Peyer's patch (tissue), 4 donors: ENCODE results near the gene ANKRD65. TPM values are rescaled to one million over a fixed set of nuclear protein-coding genes. Genes with fewer than 3 reads are reported as not detected.
"Not testable (repeated sequence)": the region's sequence is repeated elsewhere in the genome, so short reads cannot be mapped to it uniquely, and the experiment has no call there.

ENCODE experiments used
- DNase-seq, 3 donors: peaks; one replicate each; pipeline ENCODE4 v3.0.0-alpha.2; 2017 to 2019
- H3K27ac ChIP-seq, 4 donors: fragments of 200-600 bp; sonication (generic); one replicate each; pipeline ENCODE4 v1.5.1; 2016 to 2019
- H3K27me3 ChIP-seq, 2 donors: fragments of 200-600 bp; sonication (generic); one replicate each; pipeline ENCODE4 v1.5.1; 2019
- H3K36me3 ChIP-seq, 3 donors: fragments of 200-600 bp; sonication (generic); one replicate each; pipeline ENCODE4 v1.5.1; 2016 to 2019
- H3K4me1 ChIP-seq, 4 donors: fragments of 200-600 bp; sonication (generic); one replicate each; pipeline ENCODE4 v1.5.1; 2016 to 2019
- H3K4me3 ChIP-seq, 4 donors: fragments of 200-600 bp; sonication (generic); 1 replicate in 3 of 4; 2 replicates in 1 of 4; pipeline ENCODE4 v1.5.1; 2016 to 2019; ENCODE audit warnings: mild to moderate bottlenecking in 1 of 4
- H3K9me3 ChIP-seq, 4 donors: fragments of 200-600 bp; sonication (generic); one replicate each; pipeline ENCODE4 v1.5.1; 2016 to 2019; ENCODE audit warnings: mild to moderate bottlenecking in 1 of 4
- POLR2A ChIP-seq, 2 donors: fragments of 450-650 bp; IDR thresholded peaks; one replicate each; pipeline ENCODE4 v1.5.1; 2017; ENCODE audit warnings: antibody characterized with exemption in 2 of 2, mild to moderate bottlenecking in 2 of 2, moderate library complexity in 2 of 2
- total RNA-seq, 4 donors: library from RNA; depleted of rRNA; stranded (reverse); fragments of >200 nt; gene quantifications; one replicate each; pipeline ENCODE4 v1.1.0, GENCODE V29; 2016
- TF ChIP-seq, protein P1 (sequence below), 6 experiments: fragments of 450-650 bp in 4 of 6; fragments of 200-600 bp in 2 of 6; sonication (generic) in 1 of 6; IDR thresholded peaks; one replicate each; pipeline ENCODE4 v1.5.1; 2017 to 2019; ENCODE audit warnings: antibody characterized with exemption in 6 of 6, mild to moderate bottlenecking in 3 of 6, moderate library complexity in 1 of 6

ANKRD65 gene
- total RNA-seq, 4 donors from 2014 or later, result 0.54 to 11.6 (median 2.0) TPM

DNA sequence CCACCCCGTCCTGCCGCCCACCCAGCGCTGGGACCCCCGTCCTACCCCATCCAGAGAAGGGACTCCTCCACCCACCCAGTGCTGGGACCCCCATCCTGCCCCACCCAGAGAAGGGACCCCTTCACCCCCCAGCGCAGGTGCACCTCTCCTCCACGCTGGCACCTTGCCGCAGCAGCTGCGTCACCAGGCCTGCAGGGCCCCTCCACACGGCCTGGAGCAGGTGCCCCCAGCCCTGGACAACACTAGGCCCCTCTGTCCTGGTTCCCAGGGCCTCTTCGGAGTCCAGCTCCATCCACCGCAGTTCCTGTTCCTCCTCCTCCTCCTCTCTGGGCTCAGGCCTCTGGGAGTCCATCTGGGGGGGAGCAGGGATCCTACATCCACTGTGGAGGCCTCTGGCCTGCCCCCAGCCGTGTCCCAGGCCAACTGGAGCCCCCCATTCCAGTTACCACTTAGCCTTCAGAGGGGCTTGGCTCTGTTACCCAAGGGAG is 378 bp downstream of the ANKRD65 start:
- peak overlapping the region in 3 of 4 donors; percentile 22 to 41 (median 39) for H3K4me3 ChIP-seq
- H3K27me3 ChIP-seq, result no peaks in the 10 kb centered on the region
- peak overlapping the region in 1 of 4 donors; percentile 49 for H3K27ac ChIP-seq
- no peak for DNase-seq
- TF ChIP-seq, protein P1, sequence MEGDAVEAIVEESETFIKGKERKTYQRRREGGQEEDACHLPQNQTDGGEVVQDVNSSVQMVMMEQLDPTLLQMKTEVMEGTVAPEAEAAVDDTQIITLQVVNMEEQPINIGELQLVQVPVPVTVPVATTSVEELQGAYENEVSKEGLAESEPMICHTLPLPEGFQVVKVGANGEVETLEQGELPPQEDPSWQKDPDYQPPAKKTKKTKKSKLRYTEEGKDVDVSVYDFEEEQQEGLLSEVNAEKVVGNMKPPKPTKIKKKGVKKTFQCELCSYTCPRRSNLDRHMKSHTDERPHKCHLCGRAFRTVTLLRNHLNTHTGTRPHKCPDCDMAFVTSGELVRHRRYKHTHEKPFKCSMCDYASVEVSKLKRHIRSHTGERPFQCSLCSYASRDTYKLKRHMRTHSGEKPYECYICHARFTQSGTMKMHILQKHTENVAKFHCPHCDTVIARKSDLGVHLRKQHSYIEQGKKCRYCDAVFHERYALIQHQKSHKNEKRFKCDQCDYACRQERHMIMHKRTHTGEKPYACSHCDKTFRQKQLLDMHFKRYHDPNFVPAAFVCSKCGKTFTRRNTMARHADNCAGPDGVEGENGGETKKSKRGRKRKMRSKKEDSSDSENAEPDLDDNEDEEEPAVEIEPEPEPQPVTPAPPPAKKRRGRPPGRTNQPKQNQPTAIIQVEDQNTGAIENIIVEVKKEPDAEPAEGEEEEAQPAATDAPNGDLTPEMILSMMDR (IDR thresholded peaks at IDR 0.05), result no peak
- TF ChIP-seq POLR2A (IDR thresholded peaks at IDR 0.05), result no peak
- peaks cover 0 to 16% (median 4%) of the 10 kb centered on the region in 4 donors for H3K4me1 ChIP-seq
- no peaks in the 10 kb centered on the region for H3K36me3 ChIP-seq
- no peaks in the 10 kb centered on the region for H3K9me3 ChIP-seq

DNA sequence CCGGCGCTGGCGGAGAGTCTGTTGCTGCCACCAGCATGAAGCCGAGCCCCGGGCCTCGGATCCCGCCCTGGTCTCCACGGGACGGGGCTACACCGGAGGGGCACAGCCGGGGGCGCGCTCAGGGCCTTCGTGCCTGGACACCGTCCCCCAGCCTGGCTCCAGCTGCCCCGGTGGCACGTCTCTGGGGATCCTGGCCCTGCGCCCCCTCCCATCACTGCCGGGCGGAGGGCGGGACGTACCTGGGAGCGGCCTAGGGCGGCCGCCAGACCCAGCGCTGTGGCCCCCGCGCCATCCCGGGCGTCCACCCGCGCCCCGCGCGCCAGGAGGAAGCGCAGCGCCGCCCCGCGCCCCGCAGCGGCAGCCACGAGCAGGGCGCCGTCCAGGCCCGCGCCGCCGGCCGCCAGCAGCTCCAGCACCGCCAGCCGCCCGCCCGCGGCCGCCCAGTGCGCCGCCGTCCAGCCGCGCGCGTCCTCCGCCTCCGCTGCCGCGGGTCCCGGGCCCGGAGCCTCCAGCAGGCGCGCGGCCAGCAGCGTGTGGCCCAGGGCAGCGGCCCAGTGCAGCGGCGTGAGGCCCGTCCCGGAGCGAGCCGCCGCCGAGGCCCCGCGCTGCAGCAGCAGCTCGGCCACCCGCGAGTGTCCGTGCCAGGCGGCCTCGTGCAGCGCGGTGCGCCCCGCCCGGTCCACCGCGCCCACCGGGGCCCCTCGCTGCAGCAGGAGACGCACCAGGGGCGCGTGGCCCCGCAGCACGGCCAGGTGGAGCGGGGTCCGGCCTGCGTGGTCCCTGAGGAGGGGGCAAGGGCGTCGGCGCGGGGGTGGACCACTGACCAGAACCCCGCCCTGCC is 1.0 kb downstream of the ANKRD65 start:
- Histone ChIP-seq H3K36me3 (no peaks in the 10 kb centered on the region), H3K9me3 (no peaks in the 10 kb centered on the region), H3K4me1 (peaks cover 0 to 16% (median 4%) of the 10 kb centered on the region in 4 donors), H3K4me3 (peak overlapping the region in 3 of 4 donors; percentile 31 to 43 (median 39)), H3K27ac (peak overlapping the region; percentile 27 to 69 (median 57)), H3K27me3 (no peaks in the 10 kb centered on the region)
- DNase-seq, result no peak
- TF ChIP-seq, protein P1 (IDR thresholded peaks at IDR 0.05), result no peak
- TF ChIP-seq POLR2A (IDR thresholded peaks at IDR 0.05), result no peak

DNA sequence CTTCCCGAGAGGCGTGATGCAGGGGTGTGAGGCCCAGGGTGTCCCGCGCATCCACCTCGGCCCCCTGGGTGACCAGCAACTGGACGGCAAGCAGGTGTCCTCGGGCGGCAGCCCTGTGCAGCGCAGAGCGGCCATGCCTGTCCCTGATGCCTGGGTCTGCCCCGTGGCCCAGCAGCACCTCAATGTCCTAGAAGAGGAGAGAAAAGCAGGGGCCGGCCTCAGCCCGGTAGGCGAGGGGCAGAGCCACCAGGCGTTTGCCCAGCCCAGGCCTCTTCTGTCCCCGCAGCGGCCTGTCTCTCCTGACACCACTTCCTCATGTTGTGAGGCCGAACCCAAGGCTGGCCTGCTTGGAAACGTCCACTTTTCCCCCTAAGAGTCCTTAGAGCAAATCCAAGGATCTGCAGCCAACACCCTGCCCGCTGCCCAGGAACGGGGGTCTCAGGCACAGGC is 1.7 kb downstream of the ANKRD65 start:
- H3K36me3 ChIP-seq, result no peaks in the 10 kb centered on the region
- no peak for DNase-seq
- H3K4me3 ChIP-seq, result peak overlapping the region in 2 of 4 donors; percentile 39 to 43
- H3K4me1 ChIP-seq, result peaks cover 0 to 16% (median 4%) of the 10 kb centered on the region in 4 donors
- no peaks in the 10 kb centered on the region for H3K9me3 ChIP-seq
- TF ChIP-seq, protein P1 (IDR thresholded peaks at IDR 0.05), result no peak
- no peak for TF ChIP-seq POLR2A (IDR thresholded peaks at IDR 0.05)
- H3K27ac ChIP-seq, result peak overlapping the region; percentile 27 to 69 (median 57)
- H3K27me3 ChIP-seq, result no peaks in the 10 kb centered on the region

DNA sequence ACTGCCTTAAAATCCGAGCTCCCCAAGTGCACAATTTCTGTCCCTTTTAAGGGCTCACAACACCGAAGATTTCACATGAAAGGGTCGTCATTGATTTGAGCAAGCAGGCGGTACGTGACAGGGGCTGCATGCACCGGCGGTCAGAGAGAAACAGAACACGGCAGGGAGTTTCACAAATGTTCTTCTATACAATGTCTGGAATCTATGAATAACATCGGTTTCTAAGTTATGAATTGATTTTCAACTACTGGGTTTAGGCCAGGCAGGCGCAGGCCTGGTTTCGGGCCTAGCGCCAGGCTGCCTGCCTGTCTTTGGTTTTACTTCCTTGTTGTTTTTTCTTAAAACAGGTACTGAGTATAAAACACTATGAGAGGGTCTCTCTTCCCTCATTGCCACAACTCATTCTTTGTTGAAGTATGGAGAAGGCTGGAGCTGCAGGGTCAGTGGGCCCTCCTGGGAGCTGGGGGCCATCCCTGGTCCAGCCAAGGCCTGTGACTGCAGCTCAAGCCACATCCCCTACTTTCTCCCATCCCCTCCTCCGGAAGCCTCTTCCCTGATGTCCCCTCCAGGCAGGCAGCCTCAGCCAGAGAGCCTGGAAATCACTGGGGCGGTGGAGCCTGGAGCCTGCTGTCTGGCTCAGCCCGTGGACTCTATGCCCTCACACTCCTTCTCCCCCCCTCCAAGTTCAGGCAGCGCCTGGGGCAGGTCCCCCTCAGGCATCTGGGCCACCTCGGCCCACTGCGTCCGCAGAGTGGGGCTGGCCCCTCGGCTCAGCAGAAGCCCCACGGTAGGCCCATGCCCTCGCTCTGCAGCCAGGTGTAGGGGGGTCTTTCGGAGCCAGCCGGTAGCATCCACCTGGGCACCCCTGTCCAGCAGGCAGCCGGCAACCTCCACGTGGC is 2.4 kb downstream of the ANKRD65 start:
- no peaks in the 10 kb centered on the region for H3K27me3 ChIP-seq
- H3K4me3 ChIP-seq, result no peak overlapping the region
- TF ChIP-seq, protein P1 (IDR thresholded peaks at IDR 0.05), result no peak
- TF ChIP-seq POLR2A (IDR thresholded peaks at IDR 0.05), result no peak
- DNase-seq, result no peak
- H3K9me3 ChIP-seq, result no peaks in the 10 kb centered on the region
- no peak overlapping the region for H3K27ac ChIP-seq
- H3K4me1 ChIP-seq, result peaks cover 0 to 16% (median 4%) of the 10 kb centered on the region in 4 donors
- H3K36me3 ChIP-seq, result no peaks in the 10 kb centered on the region

DNA sequence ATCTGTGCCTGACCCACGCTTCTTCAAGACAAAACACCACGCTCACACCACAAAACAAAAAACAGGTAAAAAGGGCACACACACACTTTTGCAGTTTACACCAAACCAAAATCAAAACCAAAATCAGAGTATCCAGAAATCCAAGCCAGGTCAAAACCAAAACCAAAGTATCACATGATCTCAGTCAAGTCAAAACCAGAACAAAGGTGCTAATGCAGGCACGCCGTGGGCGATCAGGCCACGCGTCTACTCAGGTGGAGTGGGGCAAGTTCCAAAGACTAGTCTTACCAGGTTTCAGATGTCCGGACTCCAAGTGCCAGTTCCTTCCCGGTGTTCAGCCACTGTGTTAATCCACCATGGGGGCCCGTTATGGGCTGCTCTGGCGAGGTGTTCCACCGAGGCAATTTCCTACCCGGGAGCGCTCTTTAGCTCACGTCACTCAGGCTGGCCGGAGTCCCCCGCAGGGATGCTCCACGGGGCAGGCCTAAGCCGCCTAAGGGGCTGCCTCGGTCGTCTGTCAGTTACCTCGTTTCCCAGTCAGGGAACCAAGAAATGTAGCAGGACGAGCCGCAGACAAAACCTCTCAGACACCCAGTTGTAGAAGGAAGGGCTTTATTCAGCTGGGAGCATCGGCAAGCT is 3.1 kb downstream of the ANKRD65 start:
- not testable (repeated sequence) for H3K9me3 ChIP-seq, H3K4me3 ChIP-seq, DNase-seq, H3K27me3 ChIP-seq, H3K27ac ChIP-seq, H3K36me3 ChIP-seq
- peaks cover 0 to 16% (median 4%) of the 10 kb centered on the region in 4 donors for H3K4me1 ChIP-seq

DNA sequence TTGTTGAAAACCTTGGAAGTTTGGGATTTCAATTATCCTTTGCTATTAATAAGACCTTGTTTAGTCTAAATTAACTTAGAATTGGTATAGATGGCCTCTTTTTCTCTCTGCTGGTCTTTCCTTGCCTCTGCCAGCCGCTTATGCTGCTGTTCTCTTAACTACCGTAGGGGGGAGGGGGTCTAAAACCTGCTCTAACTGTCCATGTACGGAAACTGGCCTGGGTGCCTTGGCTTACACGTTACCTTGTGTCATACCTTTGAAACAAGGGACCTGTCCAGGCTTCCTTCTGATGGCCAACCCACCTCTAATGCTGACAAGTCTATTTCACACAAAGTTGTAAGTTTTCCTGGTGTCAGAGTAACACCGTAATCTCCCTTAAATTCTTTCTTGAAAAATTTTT is 3.7 kb downstream of the ANKRD65 start:
- not testable (repeated sequence) for H3K9me3 ChIP-seq, H3K27ac ChIP-seq, H3K27me3 ChIP-seq, H3K4me3 ChIP-seq, DNase-seq, H3K36me3 ChIP-seq
- H3K4me1 ChIP-seq, result peaks cover 0 to 16% (median 4%) of the 10 kb centered on the region in 4 donors
